ENCODE data around the gene C10orf90. TPM values are rescaled to one million over a fixed set of nuclear protein-coding genes. Genes with fewer than 3 reads are reported as not detected.

Gene C10orf90
- total RNA-seq, 1 donor from 2014 or later, result not detected

GRCh38 chr10:126632705-126633104, 37.8 kb downstream of the C10orf90 start:
- no peaks in the 10 kb centered on the region for H3K36me3 Mint-ChIP-seq (ENCODE audit: unreplicated experiment)
- no peaks in the 10 kb centered on the region for H3K27me3 Mint-ChIP-seq (ENCODE audit: unreplicated experiment)
- H3K9me3 Mint-ChIP-seq (ENCODE audit: unreplicated experiment), result peaks cover 9% of the 10 kb centered on the region
- TF ChIP-seq CTCF (IDR thresholded peaks at IDR 0.05; ENCODE audit: partially characterized antibody, unreplicated experiment), result no peak
- DNase-seq, result no peak
- no peak overlapping the region for H3K27ac Mint-ChIP-seq (ENCODE audit: unreplicated experiment)
- peaks cover 4% of the 10 kb centered on the region for H3K4me1 Mint-ChIP-seq (ENCODE audit: low read depth, unreplicated experiment)
- H3K4me3 Mint-ChIP-seq (ENCODE audit: unreplicated experiment), result no peak overlapping the region

- peaks cover 4% of the 10 kb centered on the region for H3K4me1 Mint-ChIP-seq (ENCODE audit: low read depth, unreplicated experiment)
- no peak for DNase-seq
- no peaks in the 10 kb centered on the region for H3K36me3 Mint-ChIP-seq (ENCODE audit: unreplicated experiment)
- no peak for TF ChIP-seq CTCF (IDR thresholded peaks at IDR 0.05; ENCODE audit: partially characterized antibody, unreplicated experiment)
- no peaks in the 10 kb centered on the region for H3K27me3 Mint-ChIP-seq (ENCODE audit: unreplicated experiment)
- no peak overlapping the region for H3K4me3 Mint-ChIP-seq (ENCODE audit: unreplicated experiment)
- H3K27ac Mint-ChIP-seq (ENCODE audit: unreplicated experiment), result no peak overlapping the region
- H3K9me3 Mint-ChIP-seq (ENCODE audit: unreplicated experiment), result peaks cover 4% of the 10 kb centered on the region
Measured at GRCh38 chr10:126629925-126630624, 40.4 kb downstream of the C10orf90 start.

- TF ChIP-seq CTCF (IDR thresholded peaks at IDR 0.05; ENCODE audit: partially characterized antibody, unreplicated experiment), result no peak
- no peak overlapping the region for H3K27ac Mint-ChIP-seq (ENCODE audit: unreplicated experiment)
- no peak for DNase-seq
- H3K27me3 Mint-ChIP-seq (ENCODE audit: unreplicated experiment), result no peaks in the 10 kb centered on the region
- peaks cover 4% of the 10 kb centered on the region for H3K4me1 Mint-ChIP-seq (ENCODE audit: low read depth, unreplicated experiment)
- H3K9me3 Mint-ChIP-seq (ENCODE audit: unreplicated experiment), result peaks cover 4% of the 10 kb centered on the region
- H3K36me3 Mint-ChIP-seq (ENCODE audit: unreplicated experiment), result no peaks in the 10 kb centered on the region
- no peak overlapping the region for H3K4me3 Mint-ChIP-seq (ENCODE audit: unreplicated experiment)
Measured at GRCh38 chr10:126628746-126629145, 41.7 kb downstream of the C10orf90 start.

- Mint-ChIP-seq H3K4me3 (ENCODE audit: unreplicated experiment) (no peak overlapping the region), H3K4me1 (ENCODE audit: low read depth, unreplicated experiment) (no peaks in the 10 kb centered on the region), H3K27me3 (ENCODE audit: unreplicated experiment) (peaks cover 2% of the 10 kb centered on the region), H3K36me3 (ENCODE audit: unreplicated experiment) (no peaks in the 10 kb centered on the region), H3K9me3 (ENCODE audit: unreplicated experiment) (peaks cover 7% of the 10 kb centered on the region), H3K27ac (ENCODE audit: unreplicated experiment) (no peak overlapping the region)
- DNase-seq, result no peak
- TF ChIP-seq CTCF (IDR thresholded peaks at IDR 0.05; ENCODE audit: partially characterized antibody, unreplicated experiment), result no peak
Measured at GRCh38 chr10:126621846-126622245, 48.6 kb downstream of the C10orf90 start.

GRCh38 chr10:126618466-126618865, 52.0 kb downstream of the C10orf90 start:
- H3K36me3 Mint-ChIP-seq (ENCODE audit: unreplicated experiment), result no peaks in the 10 kb centered on the region
- H3K27me3 Mint-ChIP-seq (ENCODE audit: unreplicated experiment), result peaks cover 2% of the 10 kb centered on the region
- peaks cover 7% of the 10 kb centered on the region for H3K9me3 Mint-ChIP-seq (ENCODE audit: unreplicated experiment)

More at GRCh38 chr10:126618466-126618865, 52.0 kb downstream of the C10orf90 start:
- Mint-ChIP-seq H3K4me3 (ENCODE audit: unreplicated experiment) (no peak overlapping the region), H3K4me1 (ENCODE audit: low read depth, unreplicated experiment) (no peaks in the 10 kb centered on the region), H3K27ac (ENCODE audit: unreplicated experiment) (no peak overlapping the region)
- no peak for DNase-seq
- no peak for TF ChIP-seq CTCF (IDR thresholded peaks at IDR 0.05; ENCODE audit: partially characterized antibody, unreplicated experiment)

Measured in glutamatergic neuron (in vitro differentiated cells).